Lower leg skin (tissue), 3 donors: Measurements from ENCODE around the gene CHST8.

Experiments used
- POLR2A ChIP-seq, 2 donors: fragments of 450-650 bp; IDR thresholded peaks; one replicate each; pipeline ENCODE4 v1.6.1; 2016 to 2017; ENCODE audit warnings: antibody characterized with exemption in 2 of 2, mild to moderate bottlenecking in 1 of 2, moderate library complexity in 1 of 2
- TF ChIP-seq, protein P1 (sequence below), 3 donors: fragments of 450-650 bp; IDR thresholded peaks; one replicate each; pipeline ENCODE4 v1.5.1; 2016; ENCODE audit warnings: antibody characterized with exemption in 3 of 3, mild to moderate bottlenecking in 3 of 3, moderate library complexity in 2 of 3

DNA sequence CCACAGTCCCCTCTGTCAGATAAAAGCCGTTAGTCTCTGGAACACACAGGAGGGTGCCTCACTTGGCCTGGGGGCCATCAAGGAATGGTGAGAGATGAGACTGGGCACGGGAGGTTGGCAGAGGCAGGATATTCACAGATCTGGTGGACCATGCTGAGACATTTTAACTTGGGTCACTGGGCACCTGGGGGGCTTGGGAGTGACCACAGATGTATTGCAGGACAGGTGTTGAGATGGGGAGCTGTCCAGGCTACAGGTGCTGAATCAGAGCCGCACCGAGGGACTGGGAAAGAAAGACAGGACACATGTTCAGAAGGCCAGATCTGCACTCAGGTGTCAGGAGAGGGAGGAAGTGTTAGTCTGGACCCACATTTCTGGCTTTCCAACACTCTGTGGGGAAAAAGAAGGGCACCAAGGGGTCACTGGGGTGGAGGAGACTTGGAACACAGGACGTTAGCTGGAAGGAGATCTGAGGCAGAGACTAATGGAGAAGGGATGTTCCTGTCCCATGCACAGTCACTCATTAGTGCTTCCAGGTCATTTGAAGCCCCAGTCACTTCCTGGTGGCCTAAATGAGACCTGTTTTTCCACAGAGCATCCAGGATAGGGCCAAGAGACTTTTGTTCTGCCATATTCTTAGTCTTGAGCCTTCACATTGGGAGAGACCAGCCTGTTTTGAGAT is 56.1 kb downstream of the CHST8 start:
- TF ChIP-seq, protein P1, sequence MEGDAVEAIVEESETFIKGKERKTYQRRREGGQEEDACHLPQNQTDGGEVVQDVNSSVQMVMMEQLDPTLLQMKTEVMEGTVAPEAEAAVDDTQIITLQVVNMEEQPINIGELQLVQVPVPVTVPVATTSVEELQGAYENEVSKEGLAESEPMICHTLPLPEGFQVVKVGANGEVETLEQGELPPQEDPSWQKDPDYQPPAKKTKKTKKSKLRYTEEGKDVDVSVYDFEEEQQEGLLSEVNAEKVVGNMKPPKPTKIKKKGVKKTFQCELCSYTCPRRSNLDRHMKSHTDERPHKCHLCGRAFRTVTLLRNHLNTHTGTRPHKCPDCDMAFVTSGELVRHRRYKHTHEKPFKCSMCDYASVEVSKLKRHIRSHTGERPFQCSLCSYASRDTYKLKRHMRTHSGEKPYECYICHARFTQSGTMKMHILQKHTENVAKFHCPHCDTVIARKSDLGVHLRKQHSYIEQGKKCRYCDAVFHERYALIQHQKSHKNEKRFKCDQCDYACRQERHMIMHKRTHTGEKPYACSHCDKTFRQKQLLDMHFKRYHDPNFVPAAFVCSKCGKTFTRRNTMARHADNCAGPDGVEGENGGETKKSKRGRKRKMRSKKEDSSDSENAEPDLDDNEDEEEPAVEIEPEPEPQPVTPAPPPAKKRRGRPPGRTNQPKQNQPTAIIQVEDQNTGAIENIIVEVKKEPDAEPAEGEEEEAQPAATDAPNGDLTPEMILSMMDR (IDR thresholded peaks at IDR 0.05): no peak
- no peak for TF ChIP-seq POLR2A (IDR thresholded peaks at IDR 0.05)
